Measurements from ENCODE around the gene SLC25A33.
"Not testable (repeated sequence)": the region's sequence is repeated elsewhere in the genome, so short reads cannot be mapped to it uniquely, and the experiment has no call there.

SLC25A33 gene

GRCh38 chr1:9539829-9540550 is 725 bp downstream of the SLC25A33 start:
- peak; percentile 24 for DNase-seq

GRCh38 chr1:9542430-9542829 is 3.2 kb downstream of the SLC25A33 start:
- DNase-seq, result no peak

GRCh38 chr1:9544926-9545325 is 5.7 kb downstream of the SLC25A33 start:
- DNase-seq, result no peak

- no peak for DNase-seq
Observed at GRCh38 chr1:9549955-9550546, 10.8 kb downstream of the SLC25A33 start.

- DNase-seq, result no peak
Observed at GRCh38 chr1:9551984-9552383, 12.7 kb downstream of the SLC25A33 start.

GRCh38 chr1:9553736-9554144 is 14.5 kb downstream of the SLC25A33 start:
- DNase-seq, result no peak

- DNase-seq, result no peak
Observed at GRCh38 chr1:9555942-9556341, 16.7 kb downstream of the SLC25A33 start.

GRCh38 chr1:9557624-9558023 is 18.4 kb downstream of the SLC25A33 start:
- DNase-seq, result no peak

GRCh38 chr1:9558271-9558945 is 19.1 kb downstream of the SLC25A33 start:
- DNase-seq, result no peak

- no peak for DNase-seq
Observed at GRCh38 chr1:9558946-9559545, 19.8 kb downstream of the SLC25A33 start.

GRCh38 chr1:9559673-9560072 is 20.4 kb downstream of the SLC25A33 start:
- no peak for DNase-seq

GRCh38 chr1:9560090-9560489 is 20.8 kb downstream of the SLC25A33 start:
- not testable (repeated sequence) for DNase-seq

- peak; percentile 68 for DNase-seq
Observed at GRCh38 chr1:9561429-9561828, 22.2 kb downstream of the SLC25A33 start.

- DNase-seq, result no peak
Observed at GRCh38 chr1:9569267-9569666, 30.0 kb downstream of the SLC25A33 start.

- DNase-seq, result not testable (repeated sequence)
Observed at GRCh38 chr1:9570886-9571529, 31.7 kb downstream of the SLC25A33 start.

- DNase-seq, result no peak
Observed at GRCh38 chr1:9573723-9574122, 34.5 kb downstream of the SLC25A33 start.

GRCh38 chr1:9575486-9575885 is 36.2 kb downstream of the SLC25A33 start:
- DNase-seq, result no peak

- DNase-seq, result no peak
Observed at GRCh38 chr1:9576903-9577302, 37.6 kb downstream of the SLC25A33 start.

- DNase-seq, result no peak
Observed at GRCh38 chr1:9577423-9577822, 38.2 kb downstream of the SLC25A33 start.

GRCh38 chr1:9580942-9581341 is 41.7 kb downstream of the SLC25A33 start:
- no peak for DNase-seq

GRCh38 chr1:9586147-9586766 is 47.0 kb downstream of the SLC25A33 start:
- DNase-seq, result no peak

- peak; percentile 85 for DNase-seq
Observed at GRCh38 chr1:9588551-9589143, 49.4 kb downstream of the SLC25A33 start, which contains the start of gene TMEM201. TSS of gene TMEM201 (plus strand) at chr1:9588911. CDS start at chr1:9588931, 20 bp downstream.

Data from kidney glomerular epithelial cell (primary cell).